GM12891 (cell line): Measurements from ENCODE around the gene LTBP1.

Experiments
- POLR2A ChIP-seq: IDR thresholded peaks from 2 replicates; pipeline ENCODE4 v1.6.1; 2011; ENCODE audit warnings: low read depth, low read length, control low read depth
- TAF1 ChIP-seq: IDR thresholded peaks from 2 replicates; pipeline ENCODE4 v1.6.1; 2011; ENCODE audit warnings: low read depth, low read length, control low read depth

GRCh38 chr2:33141476-33141875, 194.7 kb downstream of the LTBP1 start:
- no peak for TF ChIP-seq POLR2A
- no peak for TF ChIP-seq TAF1
